Kidney capillary endothelial cell (primary cell): ENCODE data around the gene GNPNAT1.
"Not testable (repeated sequence)": the region's sequence is repeated elsewhere in the genome, so short reads cannot be mapped to it uniquely, and the experiment has no call there.

Experiments
- DNase-seq: peaks from one replicate; pipeline ENCODE4 v3.0.0-alpha.2; 2018; ENCODE audit warnings: low spot score

Gene GNPNAT1

GRCh38 chr14:52790011-52790755, 1.2 kb downstream of the GNPNAT1 start:
- no peak for DNase-seq

- no peak for DNase-seq
These were observed 2.3 kb downstream of the GNPNAT1 start for GRCh38 chr14:52789118-52789517.

- DNase-seq: no peak
These were observed 4.5 kb downstream of the GNPNAT1 start for GRCh38 chr14:52786887-52787286.

- no peak for DNase-seq
These were observed 8.2 kb downstream of the GNPNAT1 start for GRCh38 chr14:52783206-52783605.

- no peak for DNase-seq
These were observed 9.8 kb downstream of the GNPNAT1 start for GRCh38 chr14:52781629-52782028.

- DNase-seq: no peak
These were observed 10.5 kb downstream of the GNPNAT1 start for GRCh38 chr14:52780893-52781292.

GRCh38 chr14:52778702-52779101, 12.7 kb downstream of the GNPNAT1 start:
- DNase-seq: no peak

- DNase-seq: no peak
These were observed 14.6 kb downstream of the GNPNAT1 start for GRCh38 chr14:52776816-52777215.

- peak; percentile 70 for DNase-seq
These were observed 21.5 kb downstream of the GNPNAT1 start for GRCh38 chr14:52769887-52770286.

- no peak for DNase-seq
These were observed 24.2 kb downstream of the GNPNAT1 start for GRCh38 chr14:52767058-52767833.

GRCh38 chr14:52762923-52763322, 28.5 kb downstream of the GNPNAT1 start:
- DNase-seq: not testable (repeated sequence)

- DNase-seq: no peak
These were observed 32.3 kb downstream of the GNPNAT1 start for GRCh38 chr14:52759145-52759544.

GRCh38 chr14:52755607-52756316, 35.6 kb downstream of the GNPNAT1 start:
- no peak for DNase-seq

GRCh38 chr14:52748647-52749292, 42.6 kb downstream of the GNPNAT1 start:
- DNase-seq: no peak

GRCh38 chr14:52741865-52742264, 49.5 kb downstream of the GNPNAT1 start:
- peak; percentile 32 for DNase-seq

GRCh38 chr14:52740751-52741150, 50.7 kb downstream of the GNPNAT1 start:
- DNase-seq: peak; percentile 34

- no peak for DNase-seq
These were observed 53.0 kb downstream of the GNPNAT1 start for GRCh38 chr14:52738409-52738808.

GRCh38 chr14:52735921-52736489, 55.4 kb downstream of the GNPNAT1 start:
- no peak for DNase-seq

- no peak for DNase-seq
These were observed 57.6 kb downstream of the GNPNAT1 start for GRCh38 chr14:52733824-52734223.

- DNase-seq: peak; percentile 30
These were observed 60.7 kb downstream of the GNPNAT1 start for GRCh38 chr14:52730709-52731111.

- peak; percentile 95 for DNase-seq
These were observed 61.3 kb downstream of the GNPNAT1 start, which contains the start of gene STYX for GRCh38 chr14:52729925-52730708. Gene STYX, plus strand, starts transcription at chr14:52730166. Its CDS starts 309 bp downstream, at chr14:52730475.
